Hepatocyte (in vitro differentiated cells): ENCODE results near the gene KCND3.

Experiments used
- EZH2 ChIP-seq: fragments of 200-600 bp; sonication (generic); IDR thresholded peaks from 2 replicates; pipeline ENCODE4 v1.6.1; 2016; ENCODE audit warnings: antibody characterized with exemption, mild to moderate bottlenecking, borderline replicate concordance
- EZH2phosphoT487 ChIP-seq: fragments of 200-600 bp; sonication (generic); IDR thresholded peaks from one replicate; pipeline ENCODE4 v1.6.1; 2018; ENCODE audit warnings: antibody characterized with exemption, mild to moderate bottlenecking, low read depth, moderate library complexity; ENCODE audit not compliant: unreplicated experiment, severe bottlenecking
- TF ChIP-seq, protein P1 (sequence below): fragments of 200-600 bp; sonication (generic); IDR thresholded peaks from 2 replicates; pipeline ENCODE4 v1.5.1; 2016; ENCODE audit warnings: antibody characterized with exemption, mild to moderate bottlenecking; ENCODE audit not compliant: poor library complexity

- TF ChIP-seq EZH2phosphoT487 (no peak), EZH2 (no peak)
- TF ChIP-seq, protein P1, sequence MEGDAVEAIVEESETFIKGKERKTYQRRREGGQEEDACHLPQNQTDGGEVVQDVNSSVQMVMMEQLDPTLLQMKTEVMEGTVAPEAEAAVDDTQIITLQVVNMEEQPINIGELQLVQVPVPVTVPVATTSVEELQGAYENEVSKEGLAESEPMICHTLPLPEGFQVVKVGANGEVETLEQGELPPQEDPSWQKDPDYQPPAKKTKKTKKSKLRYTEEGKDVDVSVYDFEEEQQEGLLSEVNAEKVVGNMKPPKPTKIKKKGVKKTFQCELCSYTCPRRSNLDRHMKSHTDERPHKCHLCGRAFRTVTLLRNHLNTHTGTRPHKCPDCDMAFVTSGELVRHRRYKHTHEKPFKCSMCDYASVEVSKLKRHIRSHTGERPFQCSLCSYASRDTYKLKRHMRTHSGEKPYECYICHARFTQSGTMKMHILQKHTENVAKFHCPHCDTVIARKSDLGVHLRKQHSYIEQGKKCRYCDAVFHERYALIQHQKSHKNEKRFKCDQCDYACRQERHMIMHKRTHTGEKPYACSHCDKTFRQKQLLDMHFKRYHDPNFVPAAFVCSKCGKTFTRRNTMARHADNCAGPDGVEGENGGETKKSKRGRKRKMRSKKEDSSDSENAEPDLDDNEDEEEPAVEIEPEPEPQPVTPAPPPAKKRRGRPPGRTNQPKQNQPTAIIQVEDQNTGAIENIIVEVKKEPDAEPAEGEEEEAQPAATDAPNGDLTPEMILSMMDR: no peak
Measured at GRCh38 chr1:111786669-111787207, 202.7 kb downstream of the KCND3 start.
